ENCODE results near the gene PTPRD.

Gene PTPRD

DNA sequence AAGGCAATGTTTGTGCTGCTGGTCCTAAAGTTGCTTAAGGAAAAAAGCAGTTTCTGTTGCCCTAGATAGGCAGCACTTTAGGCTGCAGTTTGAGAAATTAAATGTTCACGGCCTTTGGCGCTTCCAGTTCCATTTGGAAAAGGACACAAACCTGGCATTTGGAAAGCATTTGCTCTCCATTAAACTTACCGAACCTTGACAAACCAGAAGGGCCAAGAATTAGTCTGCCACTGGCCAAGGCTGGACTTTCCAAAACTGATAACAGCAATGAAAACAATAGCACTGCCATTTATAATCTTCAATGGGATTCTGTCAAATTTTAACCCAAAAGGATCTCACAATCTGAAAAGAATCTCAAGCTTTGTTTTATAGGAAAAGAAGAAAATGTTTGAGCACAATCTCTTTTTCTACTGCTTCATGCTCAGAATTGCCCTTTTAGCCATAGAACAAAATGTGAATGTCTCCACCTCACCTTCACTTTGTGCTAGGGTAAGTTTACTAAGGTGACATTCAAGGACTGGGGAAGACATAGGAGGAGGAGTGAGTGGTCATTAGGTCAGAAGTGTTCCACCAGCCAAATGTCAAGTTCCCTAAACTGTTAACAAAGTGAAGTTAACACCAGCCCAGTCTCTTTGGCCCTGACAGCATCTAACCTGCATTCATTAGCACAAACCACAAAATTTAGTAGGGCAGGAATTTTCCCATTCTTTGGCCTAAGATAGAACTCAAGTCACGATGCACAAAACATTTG, 2229.8 kb downstream of the PTPRD start:
- no peaks in the 10 kb centered on the region for H3K9me3 Mint-ChIP-seq
- H3K36me3 Mint-ChIP-seq, result no peaks in the 10 kb centered on the region
- H3K4me3 Mint-ChIP-seq, result no peak overlapping the region

DNA sequence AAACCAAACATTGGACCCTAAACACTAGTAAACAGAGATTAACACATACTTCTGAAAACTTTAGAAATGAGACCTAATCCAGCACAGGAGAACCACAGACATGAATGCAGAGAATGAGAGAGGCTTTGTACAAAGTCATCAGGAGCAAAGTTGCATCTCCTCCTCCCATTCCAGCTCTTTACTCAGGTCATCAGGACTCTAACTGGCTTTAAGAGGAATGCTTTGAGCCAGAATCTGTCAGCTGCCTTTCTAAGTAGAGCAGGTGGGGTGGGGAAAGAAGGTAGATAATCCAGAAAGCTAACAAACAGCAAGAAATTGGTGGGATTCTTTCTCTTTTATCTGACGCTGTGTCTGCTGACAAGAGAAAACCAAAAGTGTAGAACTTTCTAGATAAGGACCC, 2230.5 kb downstream of the PTPRD start:
- Mint-ChIP-seq H3K27me3 (no peaks in the 10 kb centered on the region), H3K27ac (no peak overlapping the region), H3K4me1 (no peaks in the 10 kb centered on the region), H3K9me3 (no peaks in the 10 kb centered on the region), H3K36me3 (no peaks in the 10 kb centered on the region), H3K4me3 (no peak overlapping the region)
- ATAC-seq, result no peak

More for the DNA sequence above, 2229.8 kb downstream of the PTPRD start:
- H3K27ac Mint-ChIP-seq, result no peak overlapping the region
- no peaks in the 10 kb centered on the region for H3K4me1 Mint-ChIP-seq
- ATAC-seq, result no peak
- no peaks in the 10 kb centered on the region for H3K27me3 Mint-ChIP-seq

- Mint-ChIP-seq H3K27me3 (no peaks in the 10 kb centered on the region), H3K4me1 (no peaks in the 10 kb centered on the region), H3K27ac (no peak overlapping the region), H3K9me3 (no peaks in the 10 kb centered on the region), H3K4me3 (no peak overlapping the region), H3K36me3 (no peaks in the 10 kb centered on the region)
- no peak for ATAC-seq
Measured at GRCh38 chr9:8381601-8382000, 2231.2 kb downstream of the PTPRD start.

DNA sequence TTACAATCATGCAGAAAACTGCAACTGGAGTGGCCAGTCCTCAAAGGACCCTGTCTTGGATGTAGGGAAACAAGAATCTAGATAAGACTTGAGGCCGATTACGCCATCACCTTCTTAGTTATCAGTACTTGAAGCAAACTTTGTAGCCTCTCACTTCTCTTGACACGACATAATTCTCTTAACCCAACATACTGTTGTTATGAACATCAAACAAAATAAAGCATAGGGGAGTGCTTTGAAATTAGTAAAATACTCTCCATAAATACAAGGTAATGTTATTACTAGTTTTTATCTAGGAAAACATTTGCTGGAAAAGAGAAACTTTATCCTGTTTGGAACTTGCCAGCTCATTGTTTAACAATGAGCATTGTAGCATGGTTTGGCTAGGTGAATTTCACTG, 2238.3 kb downstream of the PTPRD start:
- H3K9me3 Mint-ChIP-seq, result no peaks in the 10 kb centered on the region
- no peaks in the 10 kb centered on the region for H3K36me3 Mint-ChIP-seq
- H3K4me1 Mint-ChIP-seq, result no peaks in the 10 kb centered on the region
- no peaks in the 10 kb centered on the region for H3K27me3 Mint-ChIP-seq
- H3K4me3 Mint-ChIP-seq, result no peak overlapping the region
- ATAC-seq, result no peak
- no peak overlapping the region for H3K27ac Mint-ChIP-seq

GRCh38 chr9:8371686-8372085, 2241.1 kb downstream of the PTPRD start:
- no peaks in the 10 kb centered on the region for H3K27me3 Mint-ChIP-seq
- H3K9me3 Mint-ChIP-seq, result no peaks in the 10 kb centered on the region
- H3K36me3 Mint-ChIP-seq, result no peaks in the 10 kb centered on the region
- H3K4me1 Mint-ChIP-seq, result no peaks in the 10 kb centered on the region
- no peak overlapping the region for H3K27ac Mint-ChIP-seq
- ATAC-seq, result no peak
- H3K4me3 Mint-ChIP-seq, result no peak overlapping the region

GRCh38 chr9:8366161-8366926, 2246.5 kb downstream of the PTPRD start:
- Mint-ChIP-seq H3K36me3 (no peaks in the 10 kb centered on the region), H3K27ac (no peak overlapping the region), H3K27me3 (no peaks in the 10 kb centered on the region), H3K9me3 (no peaks in the 10 kb centered on the region), H3K4me1 (no peaks in the 10 kb centered on the region), H3K4me3 (no peak overlapping the region)
- ATAC-seq, result no peak

DNA sequence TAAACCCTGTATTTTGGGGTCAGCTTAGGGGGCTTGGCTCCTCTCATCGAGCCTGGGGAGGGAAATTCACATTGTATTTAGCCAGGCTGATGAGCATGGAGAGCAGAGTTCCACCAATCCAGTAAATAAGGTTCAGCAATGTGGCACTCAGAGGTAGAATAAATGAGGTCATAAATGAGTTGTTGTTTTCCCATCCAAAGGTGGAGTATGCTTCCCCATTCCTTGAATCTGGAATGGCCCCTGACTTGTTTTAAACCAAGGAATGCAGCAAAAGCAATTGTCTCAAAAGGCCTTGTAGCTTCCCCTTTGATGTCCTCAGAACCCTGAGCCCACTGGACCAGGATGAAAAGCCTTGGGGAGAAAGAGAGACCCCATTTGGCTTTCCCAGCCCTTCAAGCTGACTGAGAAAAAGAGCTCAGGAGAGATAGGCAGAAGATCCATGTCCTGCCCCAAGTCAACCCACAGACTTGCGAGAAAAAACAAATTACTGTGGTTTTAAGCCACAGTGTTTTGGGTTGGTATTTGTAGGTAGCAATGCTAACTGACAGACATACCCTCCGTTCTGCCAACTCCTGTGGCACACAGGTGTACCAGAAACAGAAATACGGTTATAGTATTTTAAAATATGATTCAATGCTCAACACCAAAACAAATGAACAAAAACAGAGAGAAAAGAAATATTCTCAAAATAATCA, 2247.2 kb downstream of the PTPRD start:
- Mint-ChIP-seq H3K9me3 (no peaks in the 10 kb centered on the region), H3K27me3 (no peaks in the 10 kb centered on the region), H3K4me3 (no peak overlapping the region), H3K36me3 (no peaks in the 10 kb centered on the region), H3K4me1 (no peaks in the 10 kb centered on the region), H3K27ac (no peak overlapping the region)
- ATAC-seq, result no peak

GRCh38 chr9:8365029-8365428, 2247.8 kb downstream of the PTPRD start:
- ATAC-seq, result no peak
- H3K4me1 Mint-ChIP-seq, result no peaks in the 10 kb centered on the region
- no peak overlapping the region for H3K4me3 Mint-ChIP-seq
- no peaks in the 10 kb centered on the region for H3K36me3 Mint-ChIP-seq
- H3K27ac Mint-ChIP-seq, result no peak overlapping the region
- H3K9me3 Mint-ChIP-seq, result no peaks in the 10 kb centered on the region
- no peaks in the 10 kb centered on the region for H3K27me3 Mint-ChIP-seq

GRCh38 chr9:8364026-8364752, 2248.6 kb downstream of the PTPRD start:
- Mint-ChIP-seq H3K36me3 (no peaks in the 10 kb centered on the region), H3K27ac (no peak overlapping the region), H3K9me3 (no peaks in the 10 kb centered on the region), H3K27me3 (no peaks in the 10 kb centered on the region), H3K4me1 (no peaks in the 10 kb centered on the region), H3K4me3 (no peak overlapping the region)
- ATAC-seq, result no peak

- Mint-ChIP-seq H3K27ac (no peak overlapping the region), H3K27me3 (no peaks in the 10 kb centered on the region), H3K9me3 (no peaks in the 10 kb centered on the region), H3K4me3 (no peak overlapping the region), H3K36me3 (no peaks in the 10 kb centered on the region), H3K4me1 (no peaks in the 10 kb centered on the region)
- no peak for ATAC-seq
Measured at GRCh38 chr9:8362250-8362649, 2250.6 kb downstream of the PTPRD start.

DNA sequence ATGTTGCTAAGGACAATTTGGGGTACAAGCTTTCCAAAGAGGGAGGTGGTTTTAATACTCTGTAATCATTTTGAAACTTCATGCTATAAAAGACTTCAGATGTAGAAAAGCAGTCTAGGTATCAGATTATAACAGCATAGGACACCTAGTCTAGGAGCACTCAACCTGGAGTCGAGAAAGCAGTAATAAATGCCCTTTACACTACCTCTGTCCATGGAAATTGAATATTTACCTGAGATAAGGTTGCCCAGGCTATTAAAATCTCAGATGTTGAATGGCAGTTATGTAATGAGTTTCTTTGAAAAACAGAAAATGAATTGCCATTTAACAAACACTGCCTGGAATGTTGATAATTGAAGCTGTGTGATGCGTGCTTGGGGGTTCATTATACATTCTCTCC, 2251.4 kb downstream of the PTPRD start:
- H3K9me3 Mint-ChIP-seq, result no peaks in the 10 kb centered on the region
- no peak for ATAC-seq
- H3K27ac Mint-ChIP-seq, result no peak overlapping the region
- no peaks in the 10 kb centered on the region for H3K4me1 Mint-ChIP-seq
- no peaks in the 10 kb centered on the region for H3K27me3 Mint-ChIP-seq
- H3K36me3 Mint-ChIP-seq, result no peaks in the 10 kb centered on the region
- H3K4me3 Mint-ChIP-seq, result no peak overlapping the region

- ATAC-seq, result no peak
- Mint-ChIP-seq H3K4me1 (no peaks in the 10 kb centered on the region), H3K4me3 (no peak overlapping the region), H3K36me3 (no peaks in the 10 kb centered on the region), H3K27me3 (no peaks in the 10 kb centered on the region), H3K27ac (no peak overlapping the region), H3K9me3 (no peaks in the 10 kb centered on the region)
Measured at GRCh38 chr9:8356406-8356805, 2256.4 kb downstream of the PTPRD start.

DNA sequence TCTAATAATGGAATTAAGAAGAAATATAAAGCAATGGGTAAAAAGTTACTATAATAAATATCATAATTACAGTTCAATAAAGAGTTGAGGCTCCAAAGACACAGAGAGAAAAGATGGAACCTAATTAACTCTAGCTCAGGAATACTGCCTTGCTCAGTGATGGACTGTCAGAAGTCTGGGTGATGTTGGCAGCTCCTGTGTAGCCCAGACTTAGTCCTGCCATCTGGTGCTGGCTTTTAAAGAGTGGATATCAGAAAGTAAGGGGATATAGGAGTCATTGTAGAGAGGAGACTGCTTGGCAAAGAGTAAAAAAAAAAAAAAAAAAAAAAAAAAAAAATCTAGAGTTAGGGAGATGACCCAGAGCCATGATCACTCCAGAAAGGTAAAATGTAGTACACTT, 2261.4 kb downstream of the PTPRD start:
- no peak overlapping the region for H3K4me3 Mint-ChIP-seq
- H3K27ac Mint-ChIP-seq, result no peak overlapping the region
- H3K4me1 Mint-ChIP-seq, result no peaks in the 10 kb centered on the region
- H3K27me3 Mint-ChIP-seq, result peaks cover 9% of the 10 kb centered on the region
- H3K36me3 Mint-ChIP-seq, result no peaks in the 10 kb centered on the region
- H3K9me3 Mint-ChIP-seq, result no peaks in the 10 kb centered on the region
- no peak for ATAC-seq

- H3K4me1 Mint-ChIP-seq, result no peaks in the 10 kb centered on the region
- no peak overlapping the region for H3K27ac Mint-ChIP-seq
- peaks cover 14% of the 10 kb centered on the region for H3K27me3 Mint-ChIP-seq
- no peak for ATAC-seq
- no peaks in the 10 kb centered on the region for H3K9me3 Mint-ChIP-seq
- H3K36me3 Mint-ChIP-seq, result no peaks in the 10 kb centered on the region
- no peak overlapping the region for H3K4me3 Mint-ChIP-seq
Measured at GRCh38 chr9:8349901-8350300, 2262.9 kb downstream of the PTPRD start.

DNA sequence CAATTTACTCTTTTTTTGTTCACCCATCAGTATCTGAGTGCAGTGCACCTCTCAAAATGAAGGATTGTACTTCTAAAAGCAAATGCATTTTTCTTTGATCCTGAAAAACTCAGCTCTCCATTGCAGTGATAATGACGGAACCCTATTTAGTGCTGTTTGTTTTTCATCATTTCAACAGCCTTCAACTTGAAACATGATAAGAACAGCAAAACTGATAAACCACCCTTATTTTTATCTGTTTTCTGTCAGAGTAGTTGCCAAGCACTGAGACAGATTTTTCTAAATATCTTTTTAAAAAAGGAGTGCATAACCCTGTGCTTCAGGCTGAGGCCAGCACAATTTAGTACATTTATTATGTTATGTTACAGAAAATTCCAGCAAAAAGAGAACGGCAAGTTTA, 2263.4 kb downstream of the PTPRD start:
- no peaks in the 10 kb centered on the region for H3K9me3 Mint-ChIP-seq
- no peak for ATAC-seq
- no peak overlapping the region for H3K27ac Mint-ChIP-seq
- H3K36me3 Mint-ChIP-seq, result no peaks in the 10 kb centered on the region
- H3K27me3 Mint-ChIP-seq, result peaks cover 14% of the 10 kb centered on the region
- H3K4me3 Mint-ChIP-seq, result no peak overlapping the region
- no peaks in the 10 kb centered on the region for H3K4me1 Mint-ChIP-seq
